ENCODE results near the gene CNTN2. TPM values are rescaled to one million over a fixed set of nuclear protein-coding genes. Genes with fewer than 3 reads are reported as not detected.

The CNTN2 gene
- total and polyA plus RNA-seq, 2 of the 4 experiments (the other 2 are of a cell fraction), result not detected

DNA sequence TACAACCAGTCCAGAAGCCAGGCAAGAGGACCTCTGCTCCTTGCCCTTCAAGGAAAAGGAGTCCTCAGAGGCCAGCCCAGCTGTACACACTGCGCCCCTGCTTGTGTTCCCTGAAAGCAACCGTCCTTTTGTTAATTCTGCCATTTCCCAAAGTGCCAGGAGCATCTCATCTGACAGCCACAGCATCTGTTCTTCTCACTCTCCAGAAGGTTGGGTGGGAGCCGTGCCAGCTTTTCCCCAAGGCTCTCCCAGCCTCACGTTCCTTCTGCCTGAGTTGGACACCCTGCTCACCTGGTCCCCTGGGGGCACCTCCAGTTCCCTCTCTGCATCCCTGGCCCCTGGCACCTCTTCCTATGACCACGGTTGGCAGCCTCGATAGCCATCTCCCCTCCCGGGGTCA is 10.5 kb upstream of the CNTN2 start:
- no peak overlapping the region for H3K23ac ChIP-seq (ENCODE audit: low read depth, low read length)
- in situ Hi-C loops (cut with MboI; ENCODE audit: low sequenced_read_pairs), result no loop called here
- CTCF ChIA-PET, result interaction anchor here (0.6 kb wide), 1 partner anchor 128 kb away, joined by 6 read pairs; no protein-coding TSS in a partner anchor

More for the DNA sequence above, 10.5 kb upstream of the CNTN2 start:
- H3K9me1 ChIP-seq (ENCODE audit: insufficient read depth, low read length), result no peaks in the 10 kb centered on the region
- H3K9ac ChIP-seq (ENCODE audit: low read depth, low read length), result no peak overlapping the region
- peaks cover 40% of the 10 kb centered on the region for H3K27me3 ChIP-seq (ENCODE audit: control insufficient read depth, insufficient read depth, low read length)
- H3K79me1 ChIP-seq (ENCODE audit: low read depth in 1 of 2, low read length in 2 of 2), result no peaks in the 10 kb centered on the region
- no peak overlapping the region for H2BK15ac ChIP-seq (ENCODE audit: low read depth, low read length)
- dilution Hi-C loops (cut with HindIII; ENCODE audit: low sequenced_read_pairs, unreplicated experiment) (no loop called here), intact Hi-C loops (cut with micrococcal nuclease) (no loop called here)
- no peak overlapping the region for H3K18ac ChIP-seq (ENCODE audit: low read depth, low read length)
- H3K14ac ChIP-seq (replicated peaks; ENCODE audit: low read depth, low read length), result no peak overlapping the region
- H3K4me3 ChIP-seq (ENCODE audit: insufficient read depth, low read depth, low read length), result no peak overlapping the region
- POLR2A ChIA-PET (ENCODE audit: unreplicated experiment), result no interaction called here
- H2BK5ac ChIP-seq (ENCODE audit: low read depth, low read length, poor library complexity, severe bottlenecking), result no peak overlapping the region
- H3K4me1 ChIP-seq (ENCODE audit: control insufficient read depth, insufficient read depth, low read length), result no peaks in the 10 kb centered on the region
- WGBS, 2 experiments (ENCODE audit: extremely low coverage in 2 of 2, insufficient read length in 1 of 2), result 31% methylated on average over 2 of the region's 7 CpGs; no CpG with 5 or more reads in 1 of the 2 experiments
- H3K4me2 ChIP-seq (ENCODE audit: low read depth, low read length), result no peak overlapping the region
- H4K20me1 ChIP-seq (ENCODE audit: insufficient read depth, low read length), result no peaks in the 10 kb centered on the region
- no peak overlapping the region for H2AK5ac ChIP-seq (ENCODE audit: low read depth, low read length)
- H2AK9ac ChIP-seq (replicated peaks; ENCODE audit: low read depth, low read length, poor library complexity), result no peak overlapping the region
- no peak overlapping the region for H2BK120ac ChIP-seq (ENCODE audit: low read depth, low read length)
- TF ChIP-seq MXI1 (IDR thresholded peaks at IDR 0.05; ENCODE audit: borderline replicate concordance, low read depth, low read length) (no peak), CEBPB (IDR thresholded peaks at IDR 0.05; ENCODE audit: low read depth, low read length) (no peak), BHLHE40 (IDR thresholded peaks at IDR 0.05; ENCODE audit: low read depth, low read length) (no peak), MAFK (IDR thresholded peaks at IDR 0.05; ENCODE audit: low read depth, low read length) (no peak), MAZ (IDR thresholded peaks at IDR 0.05; ENCODE audit: borderline replicate concordance, low read depth, low read length) (no peak), CHD1 (IDR thresholded peaks at IDR 0.05; ENCODE audit: low read depth, low read length) (no peak), FOS (IDR thresholded peaks at IDR 0.05; ENCODE audit: low read depth, low read length) (no peak), POLR2A (IDR thresholded peaks at IDR 0.05; ENCODE audit: low read depth, low read length) (no peak), RFX5 (IDR thresholded peaks at IDR 0.05; ENCODE audit: low read depth, low read length) (no peak), SMC3 (IDR thresholded peaks at IDR 0.05; ENCODE audit: low read depth, low read length) (no peak), RCOR1 (IDR thresholded peaks at IDR 0.05; ENCODE audit: insufficient replicate concordance, low read length) (no peak), RAD21 (IDR thresholded peaks at IDR 0.05; ENCODE audit: low read length) (no peak), NFE2L2 (IDR thresholded peaks at IDR 0.05; ENCODE audit: low read depth, low read length) (no peak)
- TF ChIP-seq, protein P1, sequence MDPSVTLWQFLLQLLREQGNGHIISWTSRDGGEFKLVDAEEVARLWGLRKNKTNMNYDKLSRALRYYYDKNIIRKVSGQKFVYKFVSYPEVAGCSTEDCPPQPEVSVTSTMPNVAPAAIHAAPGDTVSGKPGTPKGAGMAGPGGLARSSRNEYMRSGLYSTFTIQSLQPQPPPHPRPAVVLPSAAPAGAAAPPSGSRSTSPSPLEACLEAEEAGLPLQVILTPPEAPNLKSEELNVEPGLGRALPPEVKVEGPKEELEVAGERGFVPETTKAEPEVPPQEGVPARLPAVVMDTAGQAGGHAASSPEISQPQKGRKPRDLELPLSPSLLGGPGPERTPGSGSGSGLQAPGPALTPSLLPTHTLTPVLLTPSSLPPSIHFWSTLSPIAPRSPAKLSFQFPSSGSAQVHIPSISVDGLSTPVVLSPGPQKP (IDR thresholded peaks at IDR 0.05; ENCODE audit: borderline replicate concordance, low read depth, low read length), result no peak
- TF ChIP-seq, protein P2, sequence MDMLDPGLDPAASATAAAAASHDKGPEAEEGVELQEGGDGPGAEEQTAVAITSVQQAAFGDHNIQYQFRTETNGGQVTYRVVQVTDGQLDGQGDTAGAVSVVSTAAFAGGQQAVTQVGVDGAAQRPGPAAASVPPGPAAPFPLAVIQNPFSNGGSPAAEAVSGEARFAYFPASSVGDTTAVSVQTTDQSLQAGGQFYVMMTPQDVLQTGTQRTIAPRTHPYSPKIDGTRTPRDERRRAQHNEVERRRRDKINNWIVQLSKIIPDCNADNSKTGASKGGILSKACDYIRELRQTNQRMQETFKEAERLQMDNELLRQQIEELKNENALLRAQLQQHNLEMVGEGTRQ (IDR thresholded peaks at IDR 0.05; ENCODE audit: low read depth, low read length), result no peak
- TF ChIP-seq, protein P3, sequence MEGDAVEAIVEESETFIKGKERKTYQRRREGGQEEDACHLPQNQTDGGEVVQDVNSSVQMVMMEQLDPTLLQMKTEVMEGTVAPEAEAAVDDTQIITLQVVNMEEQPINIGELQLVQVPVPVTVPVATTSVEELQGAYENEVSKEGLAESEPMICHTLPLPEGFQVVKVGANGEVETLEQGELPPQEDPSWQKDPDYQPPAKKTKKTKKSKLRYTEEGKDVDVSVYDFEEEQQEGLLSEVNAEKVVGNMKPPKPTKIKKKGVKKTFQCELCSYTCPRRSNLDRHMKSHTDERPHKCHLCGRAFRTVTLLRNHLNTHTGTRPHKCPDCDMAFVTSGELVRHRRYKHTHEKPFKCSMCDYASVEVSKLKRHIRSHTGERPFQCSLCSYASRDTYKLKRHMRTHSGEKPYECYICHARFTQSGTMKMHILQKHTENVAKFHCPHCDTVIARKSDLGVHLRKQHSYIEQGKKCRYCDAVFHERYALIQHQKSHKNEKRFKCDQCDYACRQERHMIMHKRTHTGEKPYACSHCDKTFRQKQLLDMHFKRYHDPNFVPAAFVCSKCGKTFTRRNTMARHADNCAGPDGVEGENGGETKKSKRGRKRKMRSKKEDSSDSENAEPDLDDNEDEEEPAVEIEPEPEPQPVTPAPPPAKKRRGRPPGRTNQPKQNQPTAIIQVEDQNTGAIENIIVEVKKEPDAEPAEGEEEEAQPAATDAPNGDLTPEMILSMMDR (conservative IDR thresholded peaks at IDR 0.05; ENCODE audit: low read depth, low read length), result no peak
- BruUV-seq (replicated peaks), result no TSS peak
- no peak overlapping the region for H3K27ac ChIP-seq (ENCODE audit: insufficient read depth, low read length)
- no peak overlapping the region for H2AFZ ChIP-seq (replicated peaks; ENCODE audit: low read length, poor library complexity)
- no peak overlapping the region for H4K5ac ChIP-seq (ENCODE audit: low read depth, low read length)
- H2BK20ac ChIP-seq (ENCODE audit: low read depth, low read length), result no peak overlapping the region
- DNase-seq (no peak), ATAC-seq (ENCODE audit: low read depth) (no peak)
- H3K56ac ChIP-seq (ENCODE audit: extremely low read depth, insufficient read depth, low read length), result no peak overlapping the region
- no peaks in the 10 kb centered on the region for H3K36me3 ChIP-seq (ENCODE audit: control insufficient read depth, insufficient read depth, low read length)
- no peak overlapping the region for H4K8ac ChIP-seq (ENCODE audit: low read depth in 2 of 2, low read length in 2 of 2)
- H3K9me3 ChIP-seq (ENCODE audit: control insufficient read depth, insufficient read depth, low read length), result no peaks in the 10 kb centered on the region
- H4K91ac ChIP-seq (ENCODE audit: insufficient read depth, low read depth, low read length), result no peak overlapping the region
- no peak overlapping the region for H3K4ac ChIP-seq (ENCODE audit: low read depth, low read length)
